GM19395 (cell line): ENCODE results near the gene RELL2.

Experiments used
- ATAC-seq: cut with Tn5 transposase; IDR thresholded peaks from one replicate; pipeline ENCODE4 v1.9.1; 2021; ENCODE audit warnings: mild to moderate bottlenecking, moderate library complexity; ENCODE audit not compliant: unreplicated experiment

The RELL2 gene

GRCh38 chr5:141618804-141619554 lies 17.8 kb upstream of the RELL2 start, which contains the start of gene DIAPH1:
Gene DIAPH1 (minus strand): TSS chr5:141619000. CDS start chr5:141618914, 86 bp downstream.
- peak; percentile 80 for ATAC-seq

GRCh38 chr5:141623186-141623585 lies 13.6 kb upstream of the RELL2 start:
- ATAC-seq = peak; percentile 63

- ATAC-seq = no peak
These were observed 13.2 kb upstream of the RELL2 start for GRCh38 chr5:141623611-141624010.

- ATAC-seq = no peak
These were observed 8.5 kb upstream of the RELL2 start for GRCh38 chr5:141628175-141628788.

- no peak for ATAC-seq
These were observed 6.1 kb upstream of the RELL2 start for GRCh38 chr5:141630570-141631140.

GRCh38 chr5:141632650-141633049 lies 4.1 kb upstream of the RELL2 start:
- no peak for ATAC-seq

- ATAC-seq = peak; percentile 74
These were observed 2.8 kb upstream of the RELL2 start for GRCh38 chr5:141633871-141634561.

GRCh38 chr5:141634720-141635119 lies 2.1 kb upstream of the RELL2 start:
- no peak for ATAC-seq

GRCh38 chr5:141635646-141636045 lies 1.2 kb upstream of the RELL2 start:
- ATAC-seq = no peak

- no peak for ATAC-seq
These were observed 738 bp upstream of the RELL2 start for GRCh38 chr5:141636106-141636412.

- peak; percentile 31 for ATAC-seq
These were observed 448 bp downstream of the RELL2 start for GRCh38 chr5:141637123-141637766.

GRCh38 chr5:141637767-141638419 lies 1.1 kb downstream of the RELL2 start:
- ATAC-seq = peak; percentile 32

- no peak for ATAC-seq
These were observed 2.0 kb downstream of the RELL2 start for GRCh38 chr5:141638771-141639170.

- ATAC-seq = no peak
These were observed 2.7 kb downstream of the RELL2 start for GRCh38 chr5:141639357-141640050.

- no peak for ATAC-seq
These were observed 3.2 kb downstream of the RELL2 start for GRCh38 chr5:141640051-141640415.

- no peak for ATAC-seq
These were observed 3.9 kb downstream of the RELL2 start for GRCh38 chr5:141640698-141641097.

GRCh38 chr5:141641634-141642267 lies 5.0 kb downstream of the RELL2 start:
- peak; percentile 62 for ATAC-seq

GRCh38 chr5:141646026-141646425 lies 9.2 kb downstream of the RELL2 start:
- ATAC-seq = no peak

GRCh38 chr5:141647242-141647641 lies 10.4 kb downstream of the RELL2 start:
- ATAC-seq = no peak

GRCh38 chr5:141647851-141648250 lies 11.1 kb downstream of the RELL2 start:
- no peak for ATAC-seq
